Endothelial cell of umbilical vein (primary cell): ENCODE measurements around the gene HELZ2. TPM values are rescaled to one million over a fixed set of nuclear protein-coding genes. Genes with fewer than 3 reads are reported as not detected.

Experiments
- BruUV-seq: library from RNA; stranded (reverse); fragments of 400-500 nt; replicated peaks from 2 replicates; lab custom pipeline; 2021; lab: Mats Ljungman, UMichigan
- CTCF ChIA-PET: fragments of 300-600, 350-600 bp; sonication (Branson Sonifier 250); formaldehyde crosslinking; loops from one replicate; lab custom pipeline; 2021; ENCODE audit warnings: antibody characterized with exemption, inconsistent platforms; lab: Charles Lee
- POLR2A ChIA-PET: fragments of 300-600, 350-600 bp; sonication (Branson Sonifier 250); formaldehyde crosslinking; loops from one replicate; lab custom pipeline; 2021; ENCODE audit warnings: antibody characterized with exemption, inconsistent platforms; lab: Charles Lee
- DNase-seq: peaks from one replicate; pipeline ENCODE4 v3.0.0-alpha.2; 2011; ENCODE audit warnings: low read depth, low spot score
- FAIRE-seq: peaks from 2 replicates; lab custom pipeline; 2011; peaks lifted over from hg19 to GRCh38; lab: Jason Lieb, UNC
- H2AFZ ChIP-seq: 2 replicates; pipeline ENCODE4 v1.6.0; 2012; ENCODE audit warnings: low read depth, low read length, control low read depth, inconsistent platforms
- H3K27ac ChIP-seq: 2 replicates; pipeline ENCODE4 v1.5.1; 2011; ENCODE audit warnings: low read depth, mild to moderate bottlenecking, control low read depth, low read length, moderate library complexity; ENCODE audit not compliant: insufficient read depth
- H3K27me3 ChIP-seq, 2 experiments: 2 replicates each; pipeline versions ENCODE4 v1.6.0 to v1.6.1; 2011; ENCODE audit warnings: low read length in 2 of 2, mixed read lengths in 1 of 2; ENCODE audit not compliant: control insufficient read depth in 2 of 2, insufficient read depth in 2 of 2
- H3K36me3 ChIP-seq, 2 experiments: 2 replicates in 1 of 2; 3 replicates in 1 of 2; pipeline ENCODE4 v1.5.1; 2011; ENCODE audit warnings: low read length in 2 of 2, mild to moderate bottlenecking in 1 of 2, moderate library complexity in 1 of 2; ENCODE audit not compliant: control insufficient read depth in 2 of 2, insufficient read depth in 2 of 2; ENCODE audit errors: extremely low read depth in 1 of 2
- H3K4me1 ChIP-seq: 3 replicates; pipeline ENCODE4 v1.5.1; 2011; ENCODE audit warnings: mild to moderate bottlenecking, low read length; ENCODE audit not compliant: control insufficient read depth, insufficient read depth; ENCODE audit errors: extremely low read depth
- H3K4me2 ChIP-seq: 2 replicates; pipeline ENCODE4 v1.6.1; 2011; ENCODE audit warnings: low read length, control low read depth, mixed read lengths; ENCODE audit not compliant: insufficient read depth
- H3K4me3 ChIP-seq, 3 experiments: fragments of 200-600 bp in 1 of 3; sonication (generic), shearing (Covaris generic) in 1 of 3; replicated peaks in 1 of 3; 2 replicates each; pipeline ENCODE4 v1.5.1; 2011 to 2016; ENCODE audit warnings: control low read depth in 3 of 3, low read length in 3 of 3, mild to moderate bottlenecking in 2 of 3, inconsistent platforms in 1 of 3, low read depth in 1 of 3, moderate library complexity in 1 of 3; ENCODE audit not compliant: insufficient read depth in 1 of 3
- H3K79me2 ChIP-seq: 2 replicates; pipeline ENCODE4 v1.6.0; 2012; ENCODE audit warnings: low read length, inconsistent platforms; ENCODE audit not compliant: control insufficient read depth, insufficient read depth
- H3K9ac ChIP-seq: replicated peaks from 2 replicates; pipeline ENCODE3; 2011; ENCODE audit warnings: low read length, control low read depth; ENCODE audit not compliant: insufficient read depth; ENCODE audit errors: extremely low read depth
- H3K9me1 ChIP-seq: replicated peaks from 3 replicates; pipeline ENCODE4 v1.6.0; 2011; ENCODE audit warnings: mild to moderate bottlenecking, low read length; ENCODE audit not compliant: control insufficient read depth, insufficient read depth; ENCODE audit errors: extremely low read depth
- H3K9me3 ChIP-seq: replicated peaks from 2 replicates; pipeline ENCODE4 v1.5.1; 2012; ENCODE audit warnings: low read length, inconsistent platforms; ENCODE audit not compliant: control insufficient read depth, insufficient read depth
- H4K20me1 ChIP-seq: replicated peaks from 2 replicates; pipeline ENCODE3; 2011; ENCODE audit warnings: mild to moderate bottlenecking, low read length; ENCODE audit not compliant: control insufficient read depth, insufficient read depth; ENCODE audit errors: extremely low read depth
- EZH2 ChIP-seq: IDR thresholded peaks from 2 replicates; pipeline ENCODE4 v1.6.1; 2012; ENCODE audit warnings: borderline replicate concordance, low read depth, mild to moderate bottlenecking, moderate library complexity, low read length, inconsistent platforms; ENCODE audit not compliant: severe bottlenecking
- FOS ChIP-seq: IDR thresholded peaks from 2 replicates; pipeline ENCODE4 v1.6.1; 2011; ENCODE audit warnings: mild to moderate bottlenecking, low read length, moderate library complexity, borderline replicate concordance; ENCODE audit not compliant: insufficient read depth
- GATA2 ChIP-seq: IDR thresholded peaks from 2 replicates; pipeline ENCODE4 v1.7.0; 2011; ENCODE audit warnings: low read depth, mild to moderate bottlenecking, moderate library complexity, mixed read lengths, low read length; ENCODE audit not compliant: insufficient read length, insufficient read depth
- JUN ChIP-seq: IDR thresholded peaks from 2 replicates; pipeline ENCODE4 v1.6.1; 2011; ENCODE audit warnings: borderline replicate concordance, low read depth; ENCODE audit not compliant: insufficient read length, insufficient read depth
- MAX ChIP-seq: IDR thresholded peaks from 2 replicates; pipeline ENCODE4 v1.6.1; 2011; ENCODE audit not compliant: insufficient read depth, insufficient read length
- MYC ChIP-seq: IDR thresholded peaks from one replicate; pipeline ENCODE4 v1.6.1; 2011; ENCODE audit warnings: mild to moderate bottlenecking, low read depth, low read length
- POLR2A ChIP-seq: IDR thresholded peaks from 2 replicates; pipeline ENCODE4 v1.6.1; 2012; ENCODE audit warnings: low read depth, mild to moderate bottlenecking, control low read depth, low read length
- POLR2AphosphoS5 ChIP-seq: IDR thresholded peaks from 2 replicates; pipeline ENCODE4 v1.6.1; 2012; ENCODE audit warnings: low read depth, mild to moderate bottlenecking, control low read depth, low read length, moderate library complexity; ENCODE audit not compliant: insufficient read depth
- dilution Hi-C: fragments of 300-500 bp; cut with MboI; formaldehyde crosslinking; loops from one replicate; pipeline ENCODE4 v1.15.0; 2019; ENCODE audit warnings: low sequenced_read_pairs; ENCODE audit not compliant: extremely low pct_ligation_motif_present
- intact Hi-C: fragments of 100-400 bp; cut with micrococcal nuclease; formaldehyde crosslinking; loops from one replicate; pipeline ENCODE4 v1.10.0; 2022
- polyA plus RNA-seq, 4 experiments: library from polyadenylated mRNA; depleted of rRNA in 3 of 4; stranded (reverse) in 3 of 4; unstranded in 1 of 4; fragments of >200 nt; gene quantifications; 2 replicates each; pipeline versions ENCODE4 v1.2.1 to v1.2.3, GENCODE V29; 2011 to 2012; ENCODE audit warnings: missing spikeins in 1 of 4
- total RNA-seq: library from RNA; stranded (reverse); gene quantifications from 2 replicates; pipeline ENCODE4 v1.2.3, GENCODE V29; 2021
- TF ChIP-seq, protein P1 (sequence below), 2 donors: IDR thresholded peaks; 1 replicate in 1 of 2; 2 replicates in 1 of 2; pipeline ENCODE4 v1.5.1; 2011; ENCODE audit warnings: low read length in 2 of 2, mild to moderate bottlenecking in 2 of 2, moderate library complexity in 2 of 2, control low read depth in 1 of 2, inconsistent platforms in 1 of 2, low read depth in 1 of 2; ENCODE audit not compliant: insufficient read depth in 1 of 2; ENCODE audit errors: extremely low read depth in 1 of 2

HELZ2 gene
- total and polyA plus RNA-seq, 2 donors (not counting 3 experiments of a cell fraction or from before 2014, with no cell fraction given): 10.6 to 33.2 TPM

DNA sequence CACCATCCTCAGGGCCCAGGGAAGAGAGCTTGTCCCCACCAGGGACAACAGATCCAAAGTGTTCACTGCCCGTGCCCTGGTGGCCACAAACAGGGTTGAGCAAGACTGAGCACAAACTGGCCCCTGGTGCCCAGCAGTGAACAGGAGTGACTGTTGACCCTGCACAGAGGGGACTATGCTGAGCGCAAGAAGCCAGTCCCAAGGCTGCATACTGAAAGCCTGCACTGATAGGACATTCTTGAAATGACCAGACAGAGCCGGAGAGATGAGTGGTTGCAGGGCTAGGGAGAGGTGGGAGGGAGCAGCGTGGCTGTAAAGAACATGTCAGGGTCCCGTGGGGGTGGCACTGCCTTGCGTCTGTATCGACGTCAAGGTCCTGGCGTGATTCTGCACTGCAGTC, 23.0 kb downstream of the HELZ2 start:
- no peak overlapping the region for H3K4me2 ChIP-seq
- no peaks in the 10 kb centered on the region for H3K79me2 ChIP-seq
- no peak overlapping the region for H3K27ac ChIP-seq
- POLR2A ChIA-PET: interaction anchor here (0.6 kb wide), 1 partner anchor 12 kb away, joined by 3 read pairs; no protein-coding TSS in a partner anchor
- H2AFZ ChIP-seq: no peak overlapping the region
- intact Hi-C loops (no loop called here), dilution Hi-C loops (no loop called here)
- no peak for TF ChIP-seq EZH2
- DNase-seq: no peak
- H3K36me3 ChIP-seq: no peaks in the 10 kb centered on the region
- CTCF ChIA-PET: interaction anchor here (0.8 to 1.5 kb wide), 2 partner anchors 11 to 13 kb away, joined by 3 to 4 read pairs; no protein-coding TSS in a partner anchor
- H3K9me3 ChIP-seq: no peaks in the 10 kb centered on the region
- H3K4me3 ChIP-seq: no peak overlapping the region
- H4K20me1 ChIP-seq: no peaks in the 10 kb centered on the region
- H3K27me3 ChIP-seq: no peaks in the 10 kb centered on the region
- no peaks in the 10 kb centered on the region for H3K4me1 ChIP-seq
- no peak overlapping the region for H3K9ac ChIP-seq
- H3K9me1 ChIP-seq: no peaks in the 10 kb centered on the region
- BruUV-seq: no TSS peak
- no peak for FAIRE-seq

GRCh38 chr20:63549679-63550282, 24.3 kb downstream of the HELZ2 start:
- CTCF ChIA-PET: interaction anchor here (0.9 to 1.5 kb wide), 2 partner anchors 10 to 12 kb away, joined by 3 to 4 read pairs; no protein-coding TSS in a partner anchor
- intact Hi-C loops: no loop called here
- BruUV-seq: no TSS peak
- no peak overlapping the region for H3K9ac ChIP-seq
- dilution Hi-C loops: no loop called here
- no peaks in the 10 kb centered on the region for H3K4me1 ChIP-seq
- no peak overlapping the region for H2AFZ ChIP-seq
- H3K9me3 ChIP-seq: no peaks in the 10 kb centered on the region
- no peak for DNase-seq
- H3K79me2 ChIP-seq: no peaks in the 10 kb centered on the region
- TF ChIP-seq MYC (no peak), POLR2A (no peak), GATA2 (no peak), POLR2AphosphoS5 (no peak), EZH2 (no peak), JUN (no peak), FOS (no peak), MAX (no peak)
- TF ChIP-seq, protein P1, sequence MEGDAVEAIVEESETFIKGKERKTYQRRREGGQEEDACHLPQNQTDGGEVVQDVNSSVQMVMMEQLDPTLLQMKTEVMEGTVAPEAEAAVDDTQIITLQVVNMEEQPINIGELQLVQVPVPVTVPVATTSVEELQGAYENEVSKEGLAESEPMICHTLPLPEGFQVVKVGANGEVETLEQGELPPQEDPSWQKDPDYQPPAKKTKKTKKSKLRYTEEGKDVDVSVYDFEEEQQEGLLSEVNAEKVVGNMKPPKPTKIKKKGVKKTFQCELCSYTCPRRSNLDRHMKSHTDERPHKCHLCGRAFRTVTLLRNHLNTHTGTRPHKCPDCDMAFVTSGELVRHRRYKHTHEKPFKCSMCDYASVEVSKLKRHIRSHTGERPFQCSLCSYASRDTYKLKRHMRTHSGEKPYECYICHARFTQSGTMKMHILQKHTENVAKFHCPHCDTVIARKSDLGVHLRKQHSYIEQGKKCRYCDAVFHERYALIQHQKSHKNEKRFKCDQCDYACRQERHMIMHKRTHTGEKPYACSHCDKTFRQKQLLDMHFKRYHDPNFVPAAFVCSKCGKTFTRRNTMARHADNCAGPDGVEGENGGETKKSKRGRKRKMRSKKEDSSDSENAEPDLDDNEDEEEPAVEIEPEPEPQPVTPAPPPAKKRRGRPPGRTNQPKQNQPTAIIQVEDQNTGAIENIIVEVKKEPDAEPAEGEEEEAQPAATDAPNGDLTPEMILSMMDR (IDR thresholded peaks at IDR 0.05; ENCODE audit: extremely low read depth in 1 of 2, insufficient read depth in 1 of 2, low read depth in 1 of 2, low read length in 2 of 2): no peak
- H3K4me3 ChIP-seq: no peak overlapping the region
- no peak for FAIRE-seq
- H4K20me1 ChIP-seq: no peaks in the 10 kb centered on the region
- H3K9me1 ChIP-seq: no peaks in the 10 kb centered on the region
- H3K36me3 ChIP-seq: no peaks in the 10 kb centered on the region
- POLR2A ChIA-PET: no interaction called here
- no peaks in the 10 kb centered on the region for H3K27me3 ChIP-seq
- no peak overlapping the region for H3K4me2 ChIP-seq
- H3K27ac ChIP-seq: no peak overlapping the region
